Heart left ventricle (tissue), 16 donors: ENCODE data around the gene CAD. TPM values are rescaled to one million over a fixed set of nuclear protein-coding genes. Genes with fewer than 3 reads are reported as not detected.

Experiments
- ATAC-seq, 4 donors: fragments of 200-7000 bp; cut with Tn5 transposase; one replicate each; pipeline ENCODE4 v1.9.1; 2020 to 2022; ENCODE audit warnings: moderate library complexity in 4 of 4, mild to moderate bottlenecking in 3 of 4, moderate number of reproducible peaks in 1 of 4
- DNase-seq, 5 donors: peaks; one replicate each; pipeline ENCODE4 v3.0.0-alpha.2; 2020
- H3K27ac ChIP-seq, 12 donors: fragments of 200-600 bp; sonication (generic) in 4 of 12; one replicate each; pipeline versions ENCODE4 v1.5.0 to v1.8.0; 2016 to 2022; ENCODE audit warnings: mild to moderate bottlenecking in 2 of 12
- H3K27me3 ChIP-seq, 9 donors: fragments of 200-600 bp; sonication (generic) in 2 of 9; one replicate each; pipeline versions ENCODE4 v1.5.1 to v1.8.0; 2016 to 2022; ENCODE audit warnings: mild to moderate bottlenecking in 3 of 9
- H3K36me3 ChIP-seq, 9 donors: fragments of 200-600 bp; sonication (generic) in 2 of 9; one replicate each; pipeline versions ENCODE4 v1.5.0 to v1.8.0; 2018 to 2022; ENCODE audit warnings: mild to moderate bottlenecking in 2 of 9
- H3K4me1 ChIP-seq, 12 donors: fragments of 200-600 bp; sonication (generic) in 4 of 12; one replicate each; pipeline versions ENCODE4 v1.5.0 to v1.8.0; 2016 to 2022; ENCODE audit warnings: mild to moderate bottlenecking in 3 of 12
- H3K4me3 ChIP-seq, 12 donors: fragments of 200-600 bp; sonication (generic) in 4 of 12; one replicate each; pipeline versions ENCODE4 v1.5.0 to v1.8.0; 2017 to 2022; ENCODE audit warnings: mild to moderate bottlenecking in 9 of 12, moderate library complexity in 4 of 12
- H3K9me3 ChIP-seq, 12 donors: fragments of 200-600 bp; sonication (generic) in 4 of 12; one replicate each; pipeline versions ENCODE4 v1.5.0 to v1.8.0; 2016 to 2022; ENCODE audit warnings: mild to moderate bottlenecking in 1 of 12
- POLR2A ChIP-seq, 2 donors: fragments of 450-650 bp; IDR thresholded peaks; one replicate each; pipeline ENCODE4 v1.6.1; 2017; ENCODE audit warnings: antibody characterized with exemption in 2 of 2, mild to moderate bottlenecking in 2 of 2, moderate library complexity in 2 of 2
- WGBS, 4 donors: extraction: QIAGEN DNeasy Blood & Tissue Kit in 2 of 4; methylation state at CpG; one replicate each; pipeline versions ENCODE4 v1.1.5 to v1.1.7; 2013 to 2018; 5-methylcytosine and 5-hydroxymethylcytosine counted together
- intact Hi-C, 10 donors: fragments of 100-400 bp; cut with DNase I; formaldehyde crosslinking; loops; one replicate each; pipeline versions ENCODE4 v1.11.1 to v1.14.2; 2022
- polyA plus RNA-seq, 2 donors: library from polyadenylated mRNA; stranded (reverse); fragments of 200-250 nt; gene quantifications; one replicate each; pipeline ENCODE4 v1.2.3, GENCODE V29; 2013
- total RNA-seq, 9 donors: library from RNA; depleted of rRNA in 2 of 9; stranded (reverse); fragments of >200 nt in 2 of 9; fragmentation: NEBNext Ultra II Directional in 3 of 9; extraction: Animal tissue kit (Norgen Biotek cat#: 25700) in 3 of 9; gene quantifications; one replicate each; pipeline versions ENCODE4 v1.1.0 to v1.2.4, GENCODE V29; 2016 to 2023
- TF ChIP-seq, protein P1 (sequence below), 12 donors: fragments of 200-600 bp; sonication (generic) in 4 of 12; IDR thresholded peaks; one replicate each; pipeline versions ENCODE4 v1.5.0 to v1.8.0; 2018 to 2022; ENCODE audit warnings: antibody characterized with exemption in 12 of 12, mild to moderate bottlenecking in 5 of 12
- donor health status: ischemic (EF 13 %, LVEDD 7.1; RV severe dilation, severe dysfunction).
- donor health status: healthy with polysubstance abuse.
- donor health status: DM: no; HTN: yes; CAD: no.
- donor health status: DM: no; HTN: no; CAD: no.
- donor health status: ischemic (EF 25% LVEDD 6.9; RV normal size, moderate dysfunction).
- donor health status: ischemic (EF 25% LVEDD 5.7; RV mildly dilated, moderate dysfunction).
- donor health status: healthy.
- donor health status: DM: yes; HTN: yes; CAD: no.
- donor health status: ischemic (EF 35%, LVEDD 5.7; RV mildly dilated, moderate dysfunction).
- donor health status: nonischemic (EF 11% LVEDD 7.7; RV severe dilation, severe dysfunction).
- donor health status: DM: yes; HTN: yes; CAD: no.
- donor health status: PGD.
- donor health status: ischemic (EF 29% LVEDD 5.4; RV normal size, mild dysfunction).
- donor health status: nonischemic (EF 23%, LVEDD 6.1; RV moderate dilation, normal function).

The CAD gene
- total and polyA plus RNA-seq, 11 donors, result 3.2 to 14.2 (median 6.7) TPM

DNA sequence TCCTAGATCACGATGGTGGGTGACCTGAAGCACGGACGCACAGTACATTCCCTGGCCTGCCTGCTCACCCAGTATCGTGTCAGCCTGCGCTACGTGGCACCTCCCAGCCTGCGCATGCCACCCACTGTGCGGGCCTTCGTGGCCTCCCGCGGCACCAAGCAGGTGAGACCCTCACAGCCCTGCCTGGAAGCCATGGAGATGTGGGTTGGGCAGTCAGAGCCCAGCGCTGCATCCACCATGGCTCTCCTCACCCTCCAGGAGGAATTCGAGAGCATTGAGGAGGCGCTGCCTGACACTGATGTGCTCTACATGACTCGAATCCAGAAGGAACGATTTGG lies 25.4 kb downstream of the CAD start:
- TF ChIP-seq, protein P1, sequence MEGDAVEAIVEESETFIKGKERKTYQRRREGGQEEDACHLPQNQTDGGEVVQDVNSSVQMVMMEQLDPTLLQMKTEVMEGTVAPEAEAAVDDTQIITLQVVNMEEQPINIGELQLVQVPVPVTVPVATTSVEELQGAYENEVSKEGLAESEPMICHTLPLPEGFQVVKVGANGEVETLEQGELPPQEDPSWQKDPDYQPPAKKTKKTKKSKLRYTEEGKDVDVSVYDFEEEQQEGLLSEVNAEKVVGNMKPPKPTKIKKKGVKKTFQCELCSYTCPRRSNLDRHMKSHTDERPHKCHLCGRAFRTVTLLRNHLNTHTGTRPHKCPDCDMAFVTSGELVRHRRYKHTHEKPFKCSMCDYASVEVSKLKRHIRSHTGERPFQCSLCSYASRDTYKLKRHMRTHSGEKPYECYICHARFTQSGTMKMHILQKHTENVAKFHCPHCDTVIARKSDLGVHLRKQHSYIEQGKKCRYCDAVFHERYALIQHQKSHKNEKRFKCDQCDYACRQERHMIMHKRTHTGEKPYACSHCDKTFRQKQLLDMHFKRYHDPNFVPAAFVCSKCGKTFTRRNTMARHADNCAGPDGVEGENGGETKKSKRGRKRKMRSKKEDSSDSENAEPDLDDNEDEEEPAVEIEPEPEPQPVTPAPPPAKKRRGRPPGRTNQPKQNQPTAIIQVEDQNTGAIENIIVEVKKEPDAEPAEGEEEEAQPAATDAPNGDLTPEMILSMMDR (IDR thresholded peaks at IDR 0.05), result no peak
- no peak for TF ChIP-seq POLR2A (IDR thresholded peaks at IDR 0.05)
- Histone ChIP-seq H3K4me3 (no peak overlapping the region), H3K9me3 (no peaks in the 10 kb centered on the region), H3K27me3 (no peaks in the 10 kb centered on the region), H3K4me1 (peaks cover 0 to 26% (median 5%) of the 10 kb centered on the region in 12 donors), H3K36me3 (peaks cover 0 to 74% (median 60%) of the 10 kb centered on the region in 9 donors), H3K27ac (peak overlapping the region in 1 of 12 donors; percentile 53)
- 86 to 97% (median 96%) methylated on average over 5 to 16 of the region's 16 CpGs for WGBS, 4 donors
- intact Hi-C loops, result no loop called here
- ATAC-seq (no peak), DNase-seq (no peak)

DNA sequence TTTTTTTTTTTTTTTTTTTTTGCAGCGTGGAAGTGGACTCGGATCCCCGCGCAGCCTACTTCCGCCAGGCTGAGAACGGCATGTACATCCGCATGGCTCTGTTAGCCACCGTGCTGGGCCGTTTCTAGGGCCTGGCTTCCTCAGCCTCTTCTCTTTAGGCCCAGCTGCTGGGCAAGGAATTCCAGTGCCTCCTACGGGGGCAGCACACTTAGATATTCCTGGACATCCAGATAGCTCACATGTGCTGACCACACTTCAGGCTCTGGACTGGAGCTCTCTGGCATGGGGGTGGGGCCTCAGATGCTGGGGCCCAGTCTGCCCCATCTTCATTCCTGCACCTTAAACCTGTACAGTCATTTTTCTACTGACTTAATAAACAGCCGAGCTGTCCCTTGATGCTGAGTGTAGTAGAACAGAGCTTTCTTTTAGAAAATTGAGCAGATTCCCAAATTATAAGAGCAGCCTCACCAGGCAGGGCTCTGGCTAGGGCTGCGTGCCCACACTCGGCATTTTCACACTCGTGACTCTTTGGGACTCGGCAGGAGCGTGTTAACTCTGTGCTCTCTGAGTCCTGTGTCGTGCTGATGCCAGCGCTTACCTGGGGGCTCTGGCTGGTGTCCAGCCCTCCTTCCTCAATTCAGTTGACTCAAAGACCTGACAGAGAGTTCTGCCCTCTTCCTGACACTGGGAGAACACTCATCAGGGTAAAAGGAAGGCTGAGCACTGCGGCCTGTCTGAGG lies 26.4 kb downstream of the CAD start:
- no peaks in the 10 kb centered on the region for H3K9me3 ChIP-seq
- DNase-seq (no peak), ATAC-seq (peak; percentile 28 to 54 (median 38))
- peak overlapping the region in 7 of 12 donors; percentile 11 to 56 (median 34) for H3K27ac ChIP-seq
- H3K27me3 ChIP-seq, result no peaks in the 10 kb centered on the region
- WGBS, 4 donors, result 57 to 61% (median 59%) methylated on average over 19 of the region's 19 CpGs
- H3K4me1 ChIP-seq, result peaks cover 0 to 26% (median 5%) of the 10 kb centered on the region in 12 donors
- TF ChIP-seq POLR2A (IDR thresholded peaks at IDR 0.05), result no peak
- TF ChIP-seq, protein P1 (IDR thresholded peaks at IDR 0.05), result no peak
- peaks cover 0 to 65% (median 50%) of the 10 kb centered on the region in 9 donors for H3K36me3 ChIP-seq
- no peak overlapping the region for H3K4me3 ChIP-seq
- intact Hi-C loops, result no loop called here

DNA sequence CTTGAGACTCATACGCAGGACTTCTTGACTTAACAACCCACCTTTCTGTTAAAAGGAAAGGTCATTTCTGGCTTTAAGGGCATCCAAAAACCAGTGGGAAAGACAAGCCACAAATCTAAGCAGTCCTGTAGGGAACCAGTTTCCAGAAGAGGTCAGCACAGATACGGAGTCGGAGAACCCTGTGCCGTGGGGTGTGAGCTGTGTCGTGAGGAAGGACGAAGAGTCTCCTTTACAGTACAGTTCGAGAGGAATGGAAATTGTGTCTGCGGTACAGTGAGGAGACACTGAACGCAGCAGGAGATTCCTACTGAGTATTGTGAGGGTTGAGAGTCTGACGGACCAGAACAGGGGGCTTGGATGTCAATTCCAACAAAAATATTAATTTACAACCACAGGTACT lies 27.9 kb downstream of the CAD start:
- intact Hi-C loops, result loop anchor here in 1 of 10 donors (5.0 kb wide), 1 partner anchor 37 kb away; the partner anchor contains the start of gene TRIM54
- DNase-seq (no peak), ATAC-seq (peak in 3 of 4 donors; percentile 18 to 52 (median 40))
- Histone ChIP-seq H3K27me3 (peaks cover 0 to 4% (median 0%) of the 10 kb centered on the region in 9 donors), H3K4me3 (no peak overlapping the region), H3K36me3 (peaks cover 0 to 49% (median 34%) of the 10 kb centered on the region in 9 donors), H3K27ac (peak overlapping the region in 1 of 12 donors; percentile 8), H3K9me3 (no peaks in the 10 kb centered on the region), H3K4me1 (peaks cover 0 to 27% (median 5%) of the 10 kb centered on the region in 12 donors)
- no peak for TF ChIP-seq POLR2A (IDR thresholded peaks at IDR 0.05)
- TF ChIP-seq, protein P1 (IDR thresholded peaks at IDR 0.05), result no peak
- WGBS, 4 donors, result 64 to 72% (median 71%) methylated on average over 10 of the region's 10 CpGs

DNA sequence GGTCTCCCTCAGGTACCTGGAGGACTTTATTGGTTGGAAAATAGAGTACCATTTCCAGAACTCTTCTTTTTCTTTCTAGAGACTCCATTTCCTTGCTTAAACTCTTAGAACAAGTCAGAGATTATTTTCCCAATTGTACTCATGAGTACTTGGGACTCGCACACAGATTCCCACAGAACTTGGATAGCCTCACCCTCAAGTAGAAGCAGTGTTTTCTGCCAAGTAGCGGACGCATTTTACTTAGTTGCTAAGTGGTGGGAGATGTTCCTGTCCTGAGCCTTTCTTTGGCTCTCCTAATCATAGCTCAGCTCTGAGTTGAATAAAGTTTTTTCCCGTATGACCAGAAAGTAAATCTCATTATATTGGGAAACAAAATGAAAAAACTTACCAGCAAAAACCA lies 28.5 kb downstream of the CAD start:
- intact Hi-C loops, result loop anchor here in 1 of 10 donors (5.0 kb wide), 1 partner anchor 37 kb away; the partner anchor contains the start of gene TRIM54

More for the DNA sequence above, 28.5 kb downstream of the CAD start:
- peaks cover 0 to 44% (median 29%) of the 10 kb centered on the region in 9 donors for H3K36me3 ChIP-seq
- ATAC-seq, result peak in 1 of 4 donors; percentile 25
- H3K27ac ChIP-seq, result peak overlapping the region in 1 of 12 donors; percentile 8
- DNase-seq, result no peak
- H3K9me3 ChIP-seq, result no peaks in the 10 kb centered on the region
- TF ChIP-seq, protein P1 (IDR thresholded peaks at IDR 0.05), result no peak
- no peak for TF ChIP-seq POLR2A (IDR thresholded peaks at IDR 0.05)
- WGBS, 4 donors, result 54 to 75% (median 60%) methylated on average over 4 of the region's 4 CpGs
- H3K27me3 ChIP-seq, result peaks cover 0 to 9% (median 0%) of the 10 kb centered on the region in 9 donors
- peaks cover 0 to 32% (median 7%) of the 10 kb centered on the region in 12 donors for H3K4me1 ChIP-seq
- no peak overlapping the region for H3K4me3 ChIP-seq
